T follicular helper cell (primary cell): ENCODE data around the gene ASNSD1.

Experiments used
- DNase-seq: peaks from one replicate; pipeline ENCODE4 v3.0.0-alpha.2; 2020; ENCODE audit warnings: low read depth
- total RNA-seq, 2 experiments: gene quantifications; one replicate each; lab custom pipeline; 2026; lab: John Stamatoyannopoulos, UW

ASNSD1 gene
- 31.3 to 47.7 reads per million in 2 experiments for total RNA-seq

GRCh38 chr2:189661148-189661956 is at the start of gene ASNSD1:
Gene ASNSD1, plus strand, starts transcription at chr2:189661459. Its CDS starts 4,674 bp downstream, at chr2:189666133.
- DNase-seq, result peak; percentile 99

GRCh38 chr2:189613077-189613636 is 48.1 kb upstream of the ASNSD1 start:
- DNase-seq, result no peak

GRCh38 chr2:189613650-189614420 is 47.4 kb upstream of the ASNSD1 start:
- no peak for DNase-seq

- no peak for DNase-seq
Measured at GRCh38 chr2:189614585-189614984, 46.7 kb upstream of the ASNSD1 start.

- no peak for DNase-seq
Measured at GRCh38 chr2:189618197-189618596, 43.1 kb upstream of the ASNSD1 start.

GRCh38 chr2:189621781-189622180 is 39.5 kb upstream of the ASNSD1 start:
- no peak for DNase-seq

GRCh38 chr2:189623049-189623448 is 38.2 kb upstream of the ASNSD1 start:
- DNase-seq, result no peak

- DNase-seq, result no peak
Measured at GRCh38 chr2:189624648-189625355, 36.5 kb upstream of the ASNSD1 start.

GRCh38 chr2:189625636-189626035 is 35.6 kb upstream of the ASNSD1 start:
- no peak for DNase-seq

- DNase-seq, result no peak
Measured at GRCh38 chr2:189627789-189628188, 33.5 kb upstream of the ASNSD1 start.

GRCh38 chr2:189628817-189629530 is 32.3 kb upstream of the ASNSD1 start:
- no peak for DNase-seq

GRCh38 chr2:189629531-189630453 is 31.5 kb upstream of the ASNSD1 start:
- DNase-seq, result no peak

GRCh38 chr2:189631849-189632248 is 29.4 kb upstream of the ASNSD1 start:
- no peak for DNase-seq

- no peak for DNase-seq
Measured at GRCh38 chr2:189633392-189633811, 27.9 kb upstream of the ASNSD1 start.

GRCh38 chr2:189635353-189635752 is 25.9 kb upstream of the ASNSD1 start:
- no peak for DNase-seq

- no peak for DNase-seq
Measured at GRCh38 chr2:189638301-189639006, 22.8 kb upstream of the ASNSD1 start.

GRCh38 chr2:189639007-189639609 is 22.2 kb upstream of the ASNSD1 start:
- no peak for DNase-seq

GRCh38 chr2:189641002-189641401 is 20.3 kb upstream of the ASNSD1 start:
- DNase-seq, result no peak

GRCh38 chr2:189641590-189641989 is 19.7 kb upstream of the ASNSD1 start:
- DNase-seq, result no peak
